GM12878 (cell line): Measurements from ENCODE around the gene ZSWIM6. TPM values are rescaled to one million over a fixed set of nuclear protein-coding genes. Genes with fewer than 3 reads are reported as not detected.

Source experiments
- CEBPZ ChIP-seq: fragments of 150-350 bp; IDR thresholded peaks from 2 replicates; pipeline ENCODE4 v1.6.1; 2016; ENCODE audit warnings: low read depth, low read length
- GABPA ChIP-seq: IDR thresholded peaks from 2 replicates; pipeline ENCODE4 v1.6.1; 2014; ENCODE audit warnings: antibody characterized with exemption, low read depth, mild to moderate bottlenecking, inconsistent platforms
- HDAC2 ChIP-seq: fragments of 200-600 bp; sonication (generic); IDR thresholded peaks from 2 replicates; pipeline ENCODE4 v1.6.1; 2017
- MTA2 ChIP-seq: fragments of 450-650 bp; IDR thresholded peaks from 2 replicates; pipeline ENCODE4 v1.6.1; 2016; ENCODE audit warnings: low read depth, mild to moderate bottlenecking, moderate library complexity
- NR2C2 ChIP-seq: IDR thresholded peaks from 2 replicates; pipeline ENCODE4 v1.6.1; 2011; ENCODE audit warnings: borderline replicate concordance, low read depth; ENCODE audit not compliant: control insufficient read depth, insufficient read length
- RELB ChIP-seq: fragments of 450-650 bp; IDR thresholded peaks from 2 replicates; pipeline ENCODE4 v1.6.1; 2017; ENCODE audit warnings: low read depth, mild to moderate bottlenecking, moderate library complexity
- REST ChIP-seq: IDR thresholded peaks from 2 replicates; pipeline ENCODE4 v1.6.1; 2012; ENCODE audit warnings: mild to moderate bottlenecking, low read depth, low read length
- polyA plus RNA-seq, 11 experiments: library from polyadenylated mRNA; depleted of rRNA in 4 of 11; unstranded in 6 of 11; stranded (reverse) in 5 of 11; fragments of >200 nt; fragmentation: Nextera tagmentation in 4 of 11; fragmentation: Illumina TruSeq in 1 of 11; extraction: Ambion mirVana in 4 of 11; extraction: Trizol in 1 of 11; gene quantifications; 1 replicate in 1 of 11; 2 replicates in 10 of 11; pipeline versions ENCODE4 v1.2.1 to v1.2.3, GENCODE V29; 2011 to 2016; ENCODE audit warnings: inconsistent platforms in 2 of 11, missing spikeins in 2 of 11, low read depth in 1 of 11
- total RNA-seq, 4 experiments: library from RNA; depleted of rRNA in 3 of 4; stranded (reverse); fragments of >200 nt in 3 of 4; fragmentation: Illumina TruSeq in 1 of 4; extraction: Trizol in 1 of 4; gene quantifications; 2 replicates each; pipeline versions ENCODE4 v1.2.1 to v1.2.3, GENCODE V29; 2013 to 2021

Gene ZSWIM6
- total and polyA plus RNA-seq, 10 of the 15 experiments (the other 5 are each of a cell fraction or from before 2014, with no cell fraction given): 0.53 to 6.2 (median 3.4) TPM

GRCh38 chr5:61331407-61332357 is at the start of gene ZSWIM6 (continued):
- peak; percentile 58; the same call in 1 of the 2 replicates for TF ChIP-seq REST
- TF ChIP-seq MTA2: peak; percentile 17; the same call in 1 of the 2 replicates
- no peak for TF ChIP-seq NR2C2
- TF ChIP-seq GABPA: peak; percentile 72
- TF ChIP-seq RELB: no peak
- TF ChIP-seq CEBPZ: no peak
- TF ChIP-seq HDAC2: no peak
